HG03378 (cell line): ENCODE results near the gene SLTM.
"Not testable (repeated sequence)": the region's sequence is repeated elsewhere in the genome, so short reads cannot be mapped to it uniquely, and the experiment has no call there.

ENCODE experiments used
- ATAC-seq: cut with Tn5 transposase; IDR thresholded peaks from one replicate; pipeline ENCODE4 v1.9.1; 2021; ENCODE audit warnings: mild to moderate bottlenecking, moderate library complexity; ENCODE audit not compliant: unreplicated experiment

Gene SLTM

GRCh38 chr15:58877999-58878825 lies 55.3 kb downstream of the SLTM start:
- no peak for ATAC-seq

DNA sequence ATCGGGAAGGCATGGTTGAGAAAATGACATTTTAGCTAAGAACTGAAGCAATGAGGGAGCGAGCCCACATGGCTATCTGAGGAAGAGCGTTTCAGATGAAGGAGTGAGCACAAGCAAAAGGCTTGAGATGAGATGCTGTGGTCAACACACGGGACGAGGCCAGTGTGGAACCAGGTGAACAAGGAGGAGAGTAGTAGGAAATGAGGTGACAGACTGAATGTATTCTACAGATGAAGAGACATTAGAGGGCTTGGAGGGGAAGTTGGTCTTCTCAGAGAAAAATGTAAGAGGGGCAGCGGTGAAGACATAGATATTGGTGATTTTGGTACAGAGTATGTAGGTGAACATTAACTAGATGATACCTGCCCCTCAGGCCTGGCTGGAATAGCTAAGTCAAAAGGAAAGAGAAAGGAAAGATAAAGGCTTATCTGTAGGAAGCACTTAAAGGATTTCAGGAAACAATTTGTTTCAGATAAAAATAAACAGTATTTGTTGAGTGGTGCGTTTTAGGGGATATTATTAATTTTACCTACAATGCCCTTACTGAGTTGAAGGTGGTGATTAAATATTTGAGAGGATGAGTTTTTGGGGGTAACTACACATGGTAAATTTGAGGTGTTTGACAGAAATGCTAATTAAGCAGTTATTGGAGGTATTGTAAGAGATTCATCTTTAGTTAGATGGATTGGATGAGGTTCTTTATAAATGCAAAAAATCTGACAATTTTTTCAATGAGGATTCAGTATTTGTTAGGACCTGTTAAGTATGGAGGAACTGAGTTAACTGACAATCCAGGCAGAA lies 57.0 kb downstream of the SLTM start:
- no peak for ATAC-seq

GRCh38 chr15:58875343-58875742 lies 58.1 kb downstream of the SLTM start:
- ATAC-seq = no peak

- ATAC-seq = no peak
These were observed 60.2 kb downstream of the SLTM start for GRCh38 chr15:58873267-58873666.

- no peak for ATAC-seq
These were observed 63.0 kb downstream of the SLTM start for GRCh38 chr15:58870451-58870850.

- no peak for ATAC-seq
These were observed 65.6 kb downstream of the SLTM start for GRCh38 chr15:58867926-58868325.

GRCh38 chr15:58865425-58865880 lies 68.0 kb downstream of the SLTM start:
- no peak for ATAC-seq

DNA sequence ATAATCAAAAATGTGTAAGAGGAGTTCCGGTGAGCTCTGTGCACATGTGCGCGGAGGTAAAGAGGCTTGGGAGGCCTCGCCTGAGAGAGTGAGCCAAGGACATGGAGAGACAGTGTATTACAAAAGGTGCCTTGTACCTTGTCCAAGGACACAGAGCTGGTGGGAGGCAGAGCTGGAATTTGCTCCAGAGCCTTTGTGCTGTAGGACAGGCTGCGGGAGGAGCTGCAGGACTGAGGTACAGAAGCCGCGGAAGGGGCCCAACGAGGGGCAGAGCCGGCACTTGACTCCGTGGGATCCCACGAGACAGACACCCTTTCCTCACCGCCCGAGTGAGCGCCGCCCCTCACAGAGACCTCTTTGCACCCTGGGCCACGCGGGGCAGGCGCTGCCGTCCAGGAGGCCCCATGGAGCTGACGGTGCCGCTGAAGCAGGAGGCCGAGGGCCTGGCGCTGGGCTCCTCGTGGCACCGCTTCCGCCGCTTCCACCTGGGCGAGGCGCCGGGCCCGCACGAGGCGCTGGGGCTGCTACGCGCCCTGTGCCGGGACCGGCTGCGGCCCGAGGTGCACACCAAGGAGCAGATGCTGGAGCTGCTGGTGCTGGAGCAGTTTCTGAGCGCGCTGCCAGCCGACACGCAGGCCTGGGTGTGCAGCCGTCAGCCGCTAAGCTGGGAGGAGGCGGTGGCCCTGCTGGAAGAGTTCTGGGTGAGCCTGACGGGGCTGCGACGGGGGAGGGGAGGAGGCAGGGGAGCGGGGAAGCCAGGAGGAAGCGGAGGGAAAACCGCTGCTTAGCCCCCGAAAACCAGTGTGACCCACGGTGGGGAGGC lies 68.7 kb downstream of the SLTM start:
- no peak for ATAC-seq

DNA sequence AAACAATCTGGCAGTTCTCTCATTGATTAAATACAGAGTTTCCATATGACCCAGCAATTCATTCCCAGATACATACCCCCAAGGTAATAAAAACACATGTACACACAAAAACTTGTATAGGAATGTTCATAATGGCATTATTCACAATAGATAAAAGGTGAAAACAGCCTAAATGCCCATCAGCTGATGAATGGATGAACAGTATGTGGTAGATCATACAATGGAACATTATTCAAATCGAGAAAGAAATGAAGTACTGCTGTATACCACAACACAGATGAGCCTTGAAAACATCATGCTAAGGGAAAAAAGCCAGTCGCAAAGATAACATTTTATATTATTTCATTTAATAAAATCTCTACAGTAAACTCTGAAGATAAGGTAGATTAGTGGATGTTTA lies 71.2 kb downstream of the SLTM start:
- ATAC-seq = no peak

- not testable (repeated sequence) for ATAC-seq
These were observed 76.9 kb downstream of the SLTM start for GRCh38 chr15:58856621-58857020.

DNA sequence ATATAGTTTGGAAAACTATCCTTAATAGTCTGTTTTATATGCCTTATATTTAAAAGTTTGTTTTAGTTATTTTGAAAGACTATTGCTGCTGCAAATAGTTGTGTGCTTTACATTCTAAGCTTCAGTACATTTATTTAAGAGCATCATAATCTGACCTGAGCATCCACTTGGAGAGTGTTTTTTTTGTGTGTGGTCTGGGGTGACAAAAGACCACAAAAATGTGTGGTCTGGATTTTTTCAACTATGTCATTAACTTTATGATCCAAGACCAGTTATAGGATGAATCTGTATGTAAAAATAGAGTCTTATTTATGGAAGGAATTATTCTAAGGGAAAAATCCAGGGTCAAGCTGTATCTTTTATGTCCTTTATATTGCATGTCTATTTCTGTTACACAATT lies 77.4 kb downstream of the SLTM start:
- ATAC-seq = no peak

- ATAC-seq = no peak
These were observed 78.9 kb downstream of the SLTM start for GRCh38 chr15:58854593-58854992.

DNA sequence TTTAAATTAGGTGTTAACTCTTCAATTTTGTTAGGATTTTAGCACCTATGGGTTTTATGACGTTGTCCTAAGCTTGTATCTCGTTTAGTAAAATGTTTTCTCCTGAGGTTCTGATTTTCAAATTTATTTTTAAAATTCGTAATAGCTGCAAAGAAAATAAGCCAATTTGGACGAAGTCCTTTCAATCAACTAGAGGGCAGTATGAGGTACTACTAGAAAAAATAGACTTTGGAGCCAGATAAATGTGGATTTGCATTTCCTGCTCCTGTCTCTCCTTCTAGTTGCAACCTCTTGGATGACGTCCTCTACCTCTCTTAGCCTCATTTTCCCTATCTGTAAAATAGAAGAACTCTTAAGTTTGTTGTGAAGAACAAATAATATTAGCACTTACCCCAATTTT lies 81.1 kb downstream of the SLTM start:
- no peak for ATAC-seq

GRCh38 chr15:58851205-58851604 lies 82.3 kb downstream of the SLTM start:
- ATAC-seq = not testable (repeated sequence)

DNA sequence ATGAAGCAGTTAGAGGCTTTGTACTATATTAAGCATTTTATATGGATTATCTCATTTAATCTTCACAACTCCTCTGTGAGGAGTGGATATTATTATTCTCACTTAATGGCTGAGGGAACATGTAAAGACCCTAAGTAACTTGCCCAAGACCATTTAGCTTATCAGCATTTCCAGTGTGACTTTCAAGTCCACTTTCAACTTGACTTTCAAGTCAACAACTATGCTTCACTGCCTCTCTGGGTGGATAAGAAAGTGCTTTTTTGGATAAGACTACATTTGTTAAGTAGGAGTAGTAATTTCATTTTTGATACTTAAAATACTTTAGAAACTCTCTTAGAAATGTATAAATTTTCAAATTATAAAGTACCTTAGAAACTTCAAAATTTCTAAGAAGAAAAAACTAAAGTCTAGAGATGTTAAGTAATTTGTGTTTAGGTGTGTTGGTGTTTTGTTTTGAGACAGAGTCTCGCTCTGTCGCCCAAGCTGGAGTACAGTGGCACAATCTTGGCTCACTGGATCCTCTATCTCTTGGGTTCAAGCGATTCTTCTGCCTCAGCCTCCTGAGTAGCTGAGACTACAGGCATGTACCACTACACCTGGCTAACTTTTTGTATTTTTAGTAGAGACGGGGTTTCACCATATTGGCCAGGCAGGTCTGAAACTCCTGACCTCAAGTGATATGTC lies 90.6 kb downstream of the SLTM start:
- no peak for ATAC-seq

DNA sequence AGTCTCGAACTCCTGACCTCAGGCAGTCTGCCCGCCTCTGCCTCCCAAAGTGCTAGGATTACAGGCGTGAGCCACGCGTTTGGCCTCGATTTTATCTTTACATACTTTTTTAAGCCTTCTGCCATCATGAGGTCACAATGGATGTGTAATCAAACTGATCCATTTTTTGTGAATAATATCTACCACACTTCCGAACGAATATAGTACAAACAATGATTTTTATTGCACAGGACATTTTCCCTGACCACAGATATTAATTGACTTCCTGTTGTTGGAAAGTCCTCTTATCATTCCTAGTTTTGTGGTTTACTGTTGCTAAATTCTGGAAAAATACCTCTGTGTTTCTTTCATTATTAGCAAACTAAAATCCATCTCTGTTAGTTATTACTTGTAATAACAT lies 93.4 kb downstream of the SLTM start:
- no peak for ATAC-seq

DNA sequence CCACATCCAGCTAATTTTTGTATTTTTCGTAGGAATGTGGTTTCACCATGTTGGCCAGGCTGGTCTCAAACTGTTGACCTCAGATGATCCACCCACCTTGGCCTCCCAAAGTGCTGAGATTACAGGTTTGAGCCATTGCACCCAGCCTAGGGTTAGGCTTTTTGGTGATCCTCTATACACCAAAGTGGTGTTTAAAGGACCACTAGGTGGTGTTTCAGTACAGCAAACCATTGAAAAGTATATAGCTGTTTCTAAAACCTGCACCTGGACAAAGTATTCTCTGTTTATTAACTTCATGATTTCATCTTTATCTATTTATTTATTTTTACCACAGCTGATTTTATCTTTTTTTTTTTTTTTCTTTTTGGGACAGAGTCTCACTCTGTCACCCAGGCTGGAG lies 94.0 kb downstream of the SLTM start:
- no peak for ATAC-seq

GRCh38 chr15:58833681-58834426 lies 99.6 kb downstream of the SLTM start:
- not testable (repeated sequence) for ATAC-seq

DNA sequence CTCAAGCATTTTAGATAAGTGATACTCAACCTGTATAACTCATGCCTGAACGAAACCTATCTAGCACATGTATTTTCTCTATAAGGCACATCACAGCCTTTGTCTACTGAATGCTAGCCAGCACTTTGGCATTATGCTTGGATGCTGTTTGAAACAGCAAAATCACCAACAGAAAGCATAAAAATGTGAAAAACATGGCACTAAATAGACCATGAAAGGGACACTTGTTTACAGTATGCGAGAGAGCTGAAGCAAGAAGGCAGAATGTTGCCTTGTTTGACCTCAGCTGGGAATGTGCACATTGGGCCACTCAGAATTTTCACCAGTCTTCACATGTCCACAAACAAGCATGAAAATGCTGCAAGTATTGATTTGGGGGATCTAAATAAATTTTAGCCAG lies 102.9 kb downstream of the SLTM start:
- ATAC-seq = no peak
